IMR-90 (cell line): ENCODE measurements around the gene CCDC148. TPM values are rescaled to one million over a fixed set of nuclear protein-coding genes. Genes with fewer than 3 reads are reported as not detected.

Experiments
- ATAC-seq: fragments of 200-7000 bp; cut with Tn5 transposase; 2 replicates; pipeline ENCODE4 v1.9.1; 2020; ENCODE audit warnings: low read depth, mild to moderate bottlenecking, moderate library complexity
- BruUV-seq: library from RNA; stranded (reverse); fragments of 400-500 nt; replicated peaks from 2 replicates; lab custom pipeline; 2021; lab: Mats Ljungman, UMichigan
- CTCF ChIA-PET: fragments of 300-600 bp; formaldehyde crosslinking; extraction: SDS; loops from one replicate; lab custom pipeline; 2021; ENCODE audit warnings: antibody characterized with exemption; lab: Yijun Ruan, JAX
- POLR2A ChIA-PET: fragments of 300-600 bp; sonication (Branson Sonifier 250); formaldehyde crosslinking; loops from one replicate; lab custom pipeline; 2022; ENCODE audit warnings: antibody characterized with exemption; ENCODE audit not compliant: unreplicated experiment; lab: Charles Lee
- DNase-seq: peaks from one replicate; pipeline ENCODE4 v3.0.0; 2013
- H2AFZ ChIP-seq: replicated peaks from 2 replicates; pipeline ENCODE3; 2013; ENCODE audit warnings: low read length, mild to moderate bottlenecking; ENCODE audit not compliant: poor library complexity
- H2AK5ac ChIP-seq: 2 replicates; pipeline ENCODE4 v1.6.1; 2013; ENCODE audit warnings: low read depth, low read length, inconsistent platforms
- H2AK9ac ChIP-seq: replicated peaks from 2 replicates; pipeline ENCODE3; 2013; ENCODE audit warnings: mild to moderate bottlenecking, low read depth, low read length, moderate library complexity; ENCODE audit not compliant: poor library complexity
- H2BK120ac ChIP-seq: 2 replicates; pipeline ENCODE4 v1.6.1; 2013; ENCODE audit warnings: low read depth, low read length, inconsistent platforms
- H2BK15ac ChIP-seq: 3 replicates; pipeline ENCODE4 v1.6.1; 2013; ENCODE audit warnings: low read depth, low read length, inconsistent platforms
- H2BK20ac ChIP-seq: 2 replicates; pipeline ENCODE4 v1.6.1; 2013; ENCODE audit warnings: low read depth, mild to moderate bottlenecking, inconsistent platforms, low read length, moderate library complexity
- H2BK5ac ChIP-seq: 2 replicates; pipeline ENCODE4 v1.6.1; 2013; ENCODE audit warnings: mild to moderate bottlenecking, low read depth, low read length, inconsistent platforms; ENCODE audit not compliant: poor library complexity, severe bottlenecking
- H3K14ac ChIP-seq: replicated peaks from 2 replicates; pipeline ENCODE4 v1.6.1; 2013; ENCODE audit warnings: low read depth, low read length, inconsistent platforms
- H3K18ac ChIP-seq: 2 replicates; pipeline ENCODE4 v1.6.1; 2013; ENCODE audit warnings: low read depth, low read length, control low read depth
- H3K23ac ChIP-seq: 2 replicates; pipeline ENCODE4 v1.6.1; 2013; ENCODE audit warnings: low read depth, low read length, inconsistent platforms
- H3K27ac ChIP-seq: 2 replicates; pipeline ENCODE4 v1.5.1; 2013; ENCODE audit warnings: mild to moderate bottlenecking, control low read depth, low read length; ENCODE audit not compliant: insufficient read depth
- H3K27me3 ChIP-seq: 2 replicates; pipeline ENCODE4 v1.6.1; 2013; ENCODE audit warnings: low read length; ENCODE audit not compliant: control insufficient read depth, insufficient read depth
- H3K36me3 ChIP-seq: 2 replicates; pipeline ENCODE4 v1.6.1; 2013; ENCODE audit warnings: low read length, mixed read lengths; ENCODE audit not compliant: control insufficient read depth, insufficient read depth
- H3K4ac ChIP-seq: 2 replicates; pipeline ENCODE4 v1.6.1; 2013; ENCODE audit warnings: low read depth, low read length, inconsistent platforms
- H3K4me1 ChIP-seq: 2 replicates; pipeline ENCODE4 v1.6.1; 2013; ENCODE audit warnings: low read length, mixed read lengths; ENCODE audit not compliant: control insufficient read depth, insufficient read depth
- H3K4me2 ChIP-seq: 2 replicates; pipeline ENCODE4 v1.6.1; 2013; ENCODE audit warnings: low read depth, mild to moderate bottlenecking, control low read depth, low read length, moderate library complexity
- H3K4me3 ChIP-seq: 2 replicates; pipeline ENCODE4 v1.5.1; 2013; ENCODE audit warnings: low read depth, mild to moderate bottlenecking, control low read depth, low read length, moderate library complexity; ENCODE audit not compliant: insufficient read depth
- H3K56ac ChIP-seq: 2 replicates; pipeline ENCODE4 v1.6.1; 2013; ENCODE audit warnings: low read length, inconsistent platforms; ENCODE audit not compliant: insufficient read depth; ENCODE audit errors: extremely low read depth
- H3K79me1 ChIP-seq, 2 experiments: 2 replicates each; pipeline ENCODE4 v1.6.1; 2013; ENCODE audit warnings: low read length in 2 of 2, inconsistent platforms in 1 of 2, low read depth in 1 of 2
- H3K9ac ChIP-seq: 2 replicates; pipeline ENCODE4 v1.6.1; 2013; ENCODE audit warnings: low read depth, low read length, control low read depth
- H3K9me1 ChIP-seq: 2 replicates; pipeline ENCODE4 v1.6.1; 2013; ENCODE audit warnings: low read length, inconsistent platforms; ENCODE audit not compliant: insufficient read depth
- H3K9me3 ChIP-seq: 2 replicates; pipeline ENCODE4 v1.6.1; 2013; ENCODE audit warnings: low read length; ENCODE audit not compliant: control insufficient read depth, insufficient read depth
- H4K20me1 ChIP-seq: 2 replicates; pipeline ENCODE4 v1.6.1; 2013; ENCODE audit warnings: low read length, inconsistent platforms; ENCODE audit not compliant: insufficient read depth
- H4K5ac ChIP-seq: 2 replicates; pipeline ENCODE4 v1.6.1; 2013; ENCODE audit warnings: mild to moderate bottlenecking, low read depth, low read length, control low read depth
- H4K8ac ChIP-seq, 2 experiments: 2 replicates each; pipeline ENCODE4 v1.6.1; 2013; ENCODE audit warnings: low read depth in 2 of 2, low read length in 2 of 2, control low read depth in 1 of 2, inconsistent platforms in 1 of 2
- H4K91ac ChIP-seq: 2 replicates; pipeline ENCODE4 v1.6.1; 2013; ENCODE audit warnings: low read depth, low read length, inconsistent platforms; ENCODE audit not compliant: insufficient read depth
- BHLHE40 ChIP-seq: fragments of 150-350 bp; IDR thresholded peaks from 2 replicates; pipeline ENCODE4 v1.6.1; 2016; ENCODE audit warnings: mild to moderate bottlenecking, low read depth, low read length
- CEBPB ChIP-seq: IDR thresholded peaks from 2 replicates; pipeline ENCODE4 v1.6.1; 2012; ENCODE audit warnings: low read depth, low read length, improper control_type of control experiment
- FOS ChIP-seq: fragments of 150-350 bp; IDR thresholded peaks from 2 replicates; pipeline ENCODE4 v1.6.1; 2016; ENCODE audit warnings: low read depth, low read length
- SMC3 ChIP-seq: fragments of 150-350 bp; IDR thresholded peaks from 2 replicates; pipeline ENCODE4 v1.6.1; 2016; ENCODE audit warnings: low read depth, mild to moderate bottlenecking, antibody characterized with exemption, low read length, moderate library complexity
- WGBS, 2 experiments: methylation state at CpG; one replicate each; pipeline versions ENCODE4 v1.1.5 to v1.1.7; 2013; ENCODE audit warnings: missing lambda C conversion rate in 2 of 2; ENCODE audit not compliant: insufficient read length in 1 of 2; ENCODE audit errors: extremely low coverage in 2 of 2; 5-methylcytosine and 5-hydroxymethylcytosine counted together
- dilution Hi-C: fragments of 300-500 bp; cut with HindIII; formaldehyde crosslinking; loops from one replicate; pipeline ENCODE4 v1.14.3; 2018; ENCODE audit warnings: low sequenced_read_pairs; ENCODE audit not compliant: unreplicated experiment
- in situ Hi-C: fragments of 300-500 bp; cut with MboI; formaldehyde crosslinking; loops from 3 replicates; pipeline ENCODE4 v1.14.3; 2019; ENCODE audit warnings: low sequenced_read_pairs, inconsistent platforms, mixed read lengths
- intact Hi-C: fragments of 100-400 bp; cut with micrococcal nuclease; formaldehyde crosslinking; loops from 2 replicates; pipeline ENCODE4 v1.10.0; 2022
- polyA plus RNA-seq, 3 experiments: library from polyadenylated mRNA; depleted of rRNA; stranded (reverse); fragments of >200 nt; gene quantifications; 2 replicates each; pipeline ENCODE4 v1.2.3, GENCODE V29; 2012; ENCODE audit warnings: low replicate concordance in 1 of 3
- total RNA-seq: library from RNA; depleted of rRNA; stranded (reverse); fragments of >200 nt; gene quantifications from 2 replicates; pipeline ENCODE4 v1.2.3, GENCODE V29; 2012

Gene CCDC148
- total and polyA plus RNA-seq, 2 of the 4 experiments (the other 2 are of a cell fraction) = 0.18 to 0.31 TPM

DNA sequence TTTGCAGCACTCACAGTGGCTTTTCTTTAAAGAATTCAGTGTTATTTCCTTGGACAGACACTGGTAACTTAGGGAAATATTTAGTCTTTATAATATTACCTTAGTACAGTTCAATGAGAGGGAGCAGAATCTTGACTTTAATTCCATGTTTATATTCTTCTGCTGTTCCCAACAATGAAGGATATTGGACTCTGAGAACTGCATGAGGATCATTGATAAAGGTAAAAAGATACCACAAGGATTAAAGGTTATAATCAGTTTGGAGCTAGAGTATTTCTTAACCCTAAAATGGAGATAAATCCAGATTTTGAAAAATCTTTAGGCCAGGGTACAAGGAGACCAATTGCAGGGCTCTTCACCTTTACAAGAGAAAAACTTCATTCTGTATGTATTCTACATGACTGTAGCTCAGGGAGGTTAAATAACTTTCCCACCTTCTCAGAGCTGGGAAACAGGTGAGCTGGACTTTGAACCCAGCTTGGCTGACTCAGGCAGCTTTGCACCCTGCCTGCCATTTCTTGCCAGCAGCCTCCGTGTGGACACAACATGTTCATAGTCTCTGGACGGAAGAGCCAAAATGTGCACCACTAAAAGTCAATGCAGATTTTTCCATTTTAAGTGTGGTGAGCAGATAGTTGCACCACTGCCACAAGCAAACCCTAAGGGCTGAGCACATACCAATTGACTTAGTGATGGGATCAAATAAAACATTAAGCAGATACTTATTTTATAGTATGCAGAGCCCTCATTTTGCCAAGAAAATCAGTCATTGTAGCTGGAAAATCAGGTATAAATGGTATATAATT, 328.2 kb downstream of the CCDC148 start:
- no TSS peak for BruUV-seq
- no peak overlapping the region for H4K5ac ChIP-seq
- in situ Hi-C loops (no loop called here), intact Hi-C loops (no loop called here), dilution Hi-C loops (no loop called here)
- no peak overlapping the region for H4K91ac ChIP-seq
- H3K4me2 ChIP-seq = no peak overlapping the region
- H2AK5ac ChIP-seq = no peak overlapping the region
- H2BK15ac ChIP-seq = no peak overlapping the region
- no peaks in the 10 kb centered on the region for H3K4me1 ChIP-seq
- TF ChIP-seq FOS (no peak), BHLHE40 (no peak), SMC3 (no peak), CEBPB (no peak)
- no CpG with 5 or more reads among the region's 2 CpGs for WGBS, 2 experiments
- peaks cover 4% of the 10 kb centered on the region; the same call in 1 of the 2 replicates for H3K27me3 ChIP-seq
- no peak overlapping the region for H3K23ac ChIP-seq
- ATAC-seq = no peak
- no peak overlapping the region for H3K18ac ChIP-seq
- no peak overlapping the region for H3K27ac ChIP-seq
- no peaks in the 10 kb centered on the region for H4K20me1 ChIP-seq
- no peak overlapping the region for H2BK20ac ChIP-seq
- no peak for DNase-seq
- H3K9me3 ChIP-seq = no peaks in the 10 kb centered on the region
- H3K4me3 ChIP-seq = no peak overlapping the region
- H3K14ac ChIP-seq = no peak overlapping the region
- no peak overlapping the region for H4K8ac ChIP-seq
- H2AFZ ChIP-seq = no peak overlapping the region
- no peaks in the 10 kb centered on the region for H3K9me1 ChIP-seq
- no peak overlapping the region for H3K56ac ChIP-seq
- H3K36me3 ChIP-seq = no peaks in the 10 kb centered on the region
- H3K4ac ChIP-seq = no peak overlapping the region
- no peak overlapping the region for H2BK5ac ChIP-seq
- CTCF ChIA-PET = no interaction called here
- POLR2A ChIA-PET = no interaction called here
- no peak overlapping the region for H2AK9ac ChIP-seq
- H3K9ac ChIP-seq = no peak overlapping the region
- no peaks in the 10 kb centered on the region for H3K79me1 ChIP-seq
- no peak overlapping the region for H2BK120ac ChIP-seq
